Measurements from ENCODE around the gene PDZRN3. TPM values are rescaled to one million over a fixed set of nuclear protein-coding genes. Genes with fewer than 3 reads are reported as not detected.

The PDZRN3 gene
- total RNA-seq, 1 experiment from 2014 or later = 0.17 TPM

DNA sequence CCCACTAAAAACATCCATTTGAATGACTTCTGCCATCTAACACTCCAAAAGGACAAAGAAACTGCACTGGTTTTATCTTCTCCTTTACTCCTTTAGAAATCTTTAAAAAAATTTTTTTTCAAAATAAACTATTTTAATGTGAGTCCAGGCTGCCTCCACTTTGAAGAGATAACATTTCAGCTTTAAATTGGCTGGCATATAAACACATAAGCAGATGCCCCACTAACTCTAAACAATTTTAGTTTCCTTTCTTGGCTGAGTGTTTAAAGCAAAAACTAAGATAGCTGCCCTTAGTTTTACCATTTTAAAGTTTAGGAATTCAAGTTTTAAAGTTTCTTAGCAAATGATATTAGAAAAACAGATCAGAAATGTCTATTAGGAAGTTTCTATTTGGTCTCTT lies 39.9 kb downstream of the PDZRN3 start:
- no peaks in the 10 kb centered on the region for H3K79me2 ChIP-seq (ENCODE audit: insufficient read depth, low read length)
- no peaks in the 10 kb centered on the region for H4K20me1 ChIP-seq (ENCODE audit: insufficient read depth)
- no peak overlapping the region for H3K4me3 ChIP-seq (replicated peaks in 1 of 2; ENCODE audit: low read depth in 1 of 2, low read length in 2 of 2)
- ChIA-PET CTCF (no interaction called here), RAD21 (ENCODE audit: low non-redundant PET in 1 of 2, low total read pairs in 2 of 2, uncharacterized antibody in 2 of 2, unreplicated experiment in 2 of 2) (no interaction called here), POLR2A (no interaction called here)
- no peak overlapping the region for H2AFZ ChIP-seq (ENCODE audit: low read depth, low read length, poor library complexity, severe bottlenecking)
- no peak overlapping the region for H3K9ac ChIP-seq (ENCODE audit: low read length)
- no peaks in the 10 kb centered on the region for H3K4me1 ChIP-seq (ENCODE audit: control insufficient read depth in 1 of 2, insufficient read depth in 2 of 2, low read length in 2 of 2)
- no peak overlapping the region for H3K27ac ChIP-seq (ENCODE audit: low read depth, low read length)
- H3K27me3 ChIP-seq (ENCODE audit: insufficient read depth, low read length) = no peaks in the 10 kb centered on the region
- no TSS peak for BruUV-seq (replicated peaks)
- H3K9me2 ChIP-seq (ENCODE audit: insufficient read depth) = no peaks in the 10 kb centered on the region
- DNase-seq (ENCODE audit: low read depth, low spot score) (no peak), ATAC-seq (no peak)
- H3K9me3 ChIP-seq (ENCODE audit: control insufficient read depth in 1 of 2, insufficient read depth in 1 of 2, low read depth in 1 of 2, low read length in 2 of 2) = no peaks in the 10 kb centered on the region
- intact Hi-C loops (cut with micrococcal nuclease) = no loop called here
- no peak for TF ChIP-seq ELF1 (IDR thresholded peaks at IDR 0.05; ENCODE audit: borderline replicate concordance, low read depth)
- no peak for TF ChIP-seq SP1 (IDR thresholded peaks at IDR 0.05; ENCODE audit: low read depth)
- TF ChIP-seq, protein P1, sequence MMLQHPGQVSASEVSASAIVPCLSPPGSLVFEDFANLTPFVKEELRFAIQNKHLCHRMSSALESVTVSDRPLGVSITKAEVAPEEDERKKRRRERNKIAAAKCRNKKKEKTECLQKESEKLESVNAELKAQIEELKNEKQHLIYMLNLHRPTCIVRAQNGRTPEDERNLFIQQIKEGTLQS (IDR thresholded peaks at IDR 0.05) = no peak
- H3K36me3 ChIP-seq (ENCODE audit: control insufficient read depth in 1 of 2, insufficient read depth in 2 of 2, low read length in 2 of 2) = no peaks in the 10 kb centered on the region
- no peak overlapping the region for H3K4me2 ChIP-seq (ENCODE audit: low read length)

DNA sequence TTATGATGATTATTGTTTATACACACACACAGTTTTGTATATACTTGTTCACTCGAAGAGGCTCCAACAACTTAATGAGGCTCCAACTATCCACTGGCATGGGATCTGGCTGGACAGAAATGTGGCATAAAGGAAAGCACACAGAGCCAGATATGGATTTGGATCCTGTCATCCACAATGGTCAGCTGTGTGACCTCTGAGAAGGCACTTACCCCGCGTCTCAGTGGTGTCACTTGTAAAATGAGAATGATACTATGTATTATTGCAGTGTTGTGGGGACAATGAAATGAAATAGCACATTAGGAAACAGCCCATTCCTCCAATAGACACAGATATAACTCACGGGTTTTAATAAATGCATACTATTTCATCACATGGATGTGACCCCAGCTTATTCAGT lies 42.2 kb downstream of the PDZRN3 start:
- no peaks in the 10 kb centered on the region for H3K4me1 ChIP-seq (ENCODE audit: control insufficient read depth in 1 of 2, insufficient read depth in 2 of 2, low read length in 2 of 2)
- H3K9ac ChIP-seq (ENCODE audit: low read length) = no peak overlapping the region
- ATAC-seq (no peak), DNase-seq (ENCODE audit: low read depth, low spot score) (no peak)
- BruUV-seq (replicated peaks) = no TSS peak
- H3K9me2 ChIP-seq (ENCODE audit: insufficient read depth) = no peaks in the 10 kb centered on the region
- no peaks in the 10 kb centered on the region for H3K36me3 ChIP-seq (ENCODE audit: control insufficient read depth in 1 of 2, insufficient read depth in 2 of 2, low read length in 2 of 2)
- no peaks in the 10 kb centered on the region for H3K9me3 ChIP-seq (ENCODE audit: control insufficient read depth in 1 of 2, insufficient read depth in 1 of 2, low read depth in 1 of 2, low read length in 2 of 2)
- no peak overlapping the region for H3K27ac ChIP-seq (ENCODE audit: low read depth, low read length)
- H3K4me3 ChIP-seq (replicated peaks in 1 of 2; ENCODE audit: low read depth in 1 of 2, low read length in 2 of 2) = no peak overlapping the region
- H3K4me2 ChIP-seq (ENCODE audit: low read length) = no peak overlapping the region
- POLR2A ChIA-PET = no interaction called here
- no peak overlapping the region for H2AFZ ChIP-seq (ENCODE audit: low read depth, low read length, poor library complexity, severe bottlenecking)
- H3K79me2 ChIP-seq (ENCODE audit: insufficient read depth, low read length) = no peaks in the 10 kb centered on the region
- no peaks in the 10 kb centered on the region for H3K27me3 ChIP-seq (ENCODE audit: insufficient read depth, low read length)
- no peaks in the 10 kb centered on the region for H4K20me1 ChIP-seq (ENCODE audit: insufficient read depth)
- intact Hi-C loops (cut with micrococcal nuclease) = no loop called here
- RAD21 ChIA-PET (ENCODE audit: low non-redundant PET in 1 of 2, low total read pairs in 2 of 2, uncharacterized antibody in 2 of 2, unreplicated experiment in 2 of 2) = no interaction called here
- TF ChIP-seq YY1 (IDR thresholded peaks at IDR 0.05; ENCODE audit: extremely low read depth, insufficient replicate concordance, low read depth, low read length) (no peak), EZH2 (IDR thresholded peaks at IDR 0.05) (no peak), ZFX (IDR thresholded peaks at IDR 0.05) (no peak), ZNF274 (IDR thresholded peaks at IDR 0.05; ENCODE audit: low read depth, low read length) (no peak), SIN3A (IDR thresholded peaks at IDR 0.05; ENCODE audit: low read depth) (no peak), POLR2AphosphoS5 (IDR thresholded peaks at IDR 0.05; ENCODE audit: low read depth, low read length) (no peak), CBX3 (IDR thresholded peaks at IDR 0.05; ENCODE audit: low read depth) (no peak), POLR2A (IDR thresholded peaks at IDR 0.05; ENCODE audit: borderline replicate concordance, extremely low read depth, insufficient read depth, insufficient read length) (no peak), TCF7L2 (IDR thresholded peaks at IDR 0.05; ENCODE audit: borderline replicate concordance, extremely low read depth, insufficient read depth, insufficient read length) (no peak), SP1 (IDR thresholded peaks at IDR 0.05; ENCODE audit: low read depth) (no peak), FOSL1 (IDR thresholded peaks at IDR 0.05; ENCODE audit: low read depth) (no peak)
- TF ChIP-seq, protein P2, sequence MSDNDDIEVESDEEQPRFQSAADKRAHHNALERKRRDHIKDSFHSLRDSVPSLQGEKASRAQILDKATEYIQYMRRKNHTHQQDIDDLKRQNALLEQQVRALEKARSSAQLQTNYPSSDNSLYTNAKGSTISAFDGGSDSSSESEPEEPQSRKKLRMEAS (IDR thresholded peaks at IDR 0.05) = no peak
- TF ChIP-seq, protein P3, sequence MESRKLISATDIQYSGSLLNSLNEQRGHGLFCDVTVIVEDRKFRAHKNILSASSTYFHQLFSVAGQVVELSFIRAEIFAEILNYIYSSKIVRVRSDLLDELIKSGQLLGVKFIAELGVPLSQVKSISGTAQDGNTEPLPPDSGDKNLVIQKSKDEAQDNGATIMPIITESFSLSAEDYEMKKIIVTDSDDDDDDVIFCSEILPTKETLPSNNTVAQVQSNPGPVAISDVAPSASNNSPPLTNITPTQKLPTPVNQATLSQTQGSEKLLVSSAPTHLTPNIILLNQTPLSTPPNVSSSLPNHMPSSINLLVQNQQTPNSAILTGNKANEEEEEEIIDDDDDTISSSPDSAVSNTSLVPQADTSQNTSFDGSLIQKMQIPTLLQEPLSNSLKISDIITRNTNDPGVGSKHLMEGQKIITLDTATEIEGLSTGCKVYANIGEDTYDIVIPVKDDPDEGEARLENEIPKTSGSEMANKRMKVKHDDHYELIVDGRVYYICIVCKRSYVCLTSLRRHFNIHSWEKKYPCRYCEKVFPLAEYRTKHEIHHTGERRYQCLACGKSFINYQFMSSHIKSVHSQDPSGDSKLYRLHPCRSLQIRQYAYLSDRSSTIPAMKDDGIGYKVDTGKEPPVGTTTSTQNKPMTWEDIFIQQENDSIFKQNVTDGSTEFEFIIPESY (IDR thresholded peaks at IDR 0.05; ENCODE audit: extremely low read depth, insufficient replicate concordance, low read length) = no peak
- CTCF ChIA-PET = no interaction called here

All from HCT116 (cell line).